MM.1S (cell line): ENCODE data around the gene RTN4RL2.

Source experiments
- DNase-seq: peaks from one replicate; pipeline ENCODE4 v3.0.0-alpha.2; 2015
- H2AFZ ChIP-seq: fragments of 300-600 bp; sonication (generic); 2 replicates; pipeline ENCODE4 v1.6.0; 2016; ENCODE audit warnings: antibody characterized with exemption, low read length
- H3F3A ChIP-seq: fragments of 300-600 bp; sonication (generic); 2 replicates; pipeline ENCODE4 v1.6.1; 2016; ENCODE audit warnings: mild to moderate bottlenecking, antibody characterized with exemption, low read length, moderate library complexity, mixed read lengths; ENCODE audit not compliant: insufficient read depth
- H3K27ac ChIP-seq: fragments of 300-600 bp; sonication (generic); 2 replicates; pipeline ENCODE4 v1.5.1; 2016; ENCODE audit warnings: mild to moderate bottlenecking, low read length
- H3K27me3 ChIP-seq: fragments of 300-600 bp; sonication (generic); replicated peaks from 2 replicates; pipeline ENCODE4 v1.6.0; 2016; ENCODE audit warnings: low read length; ENCODE audit not compliant: insufficient read depth
- H3K36me3 ChIP-seq: fragments of 300-600 bp; sonication (generic); replicated peaks from 2 replicates; pipeline ENCODE4 v1.6.1; 2016; ENCODE audit warnings: mild to moderate bottlenecking, low read length, mixed read lengths; ENCODE audit not compliant: insufficient read depth
- H3K4me1 ChIP-seq: fragments of 300-600 bp; sonication (generic); 2 replicates; pipeline ENCODE4 v1.6.1; 2016; ENCODE audit warnings: low read length, mixed read lengths
- H3K4me2 ChIP-seq: fragments of 300-600 bp; sonication (generic); 2 replicates; pipeline ENCODE4 v1.6.0; 2016; ENCODE audit warnings: low read depth, low read length
- H3K4me3 ChIP-seq: fragments of 300-600 bp; sonication (generic); 2 replicates; pipeline ENCODE4 v1.5.1; 2016; ENCODE audit warnings: low read length, mixed read lengths
- H3K79me2 ChIP-seq: fragments of 300-600 bp; sonication (generic); 2 replicates; pipeline ENCODE4 v1.6.1; 2016; ENCODE audit warnings: mixed run types, low read length, mixed read lengths
- H3K9ac ChIP-seq: fragments of 300-600 bp; sonication (generic); 2 replicates; pipeline ENCODE4 v1.6.1; 2016; ENCODE audit warnings: low read length, mixed read lengths
- H3K9me2 ChIP-seq: fragments of 300-600 bp; sonication (generic); replicated peaks from 2 replicates; pipeline ENCODE4 v1.6.1; 2016; ENCODE audit warnings: mild to moderate bottlenecking, low read length, mixed read lengths; ENCODE audit not compliant: insufficient read depth
- H3K9me3 ChIP-seq: fragments of 300-600 bp; sonication (generic); replicated peaks from 2 replicates; pipeline ENCODE4 v1.6.1; 2016; ENCODE audit warnings: mild to moderate bottlenecking, low read length, mixed read lengths; ENCODE audit not compliant: insufficient read depth
- H4K20me1 ChIP-seq: fragments of 300-600 bp; sonication (generic); 2 replicates; pipeline ENCODE4 v1.6.1; 2016; ENCODE audit warnings: mild to moderate bottlenecking, low read length, moderate library complexity, mixed read lengths; ENCODE audit not compliant: insufficient read depth
- CTCF ChIP-seq: fragments of 300-600 bp; sonication (generic); IDR thresholded peaks from 2 replicates; pipeline ENCODE4 v1.5.1; 2016; ENCODE audit warnings: antibody characterized with exemption, low read length, mixed read lengths
- EZH2 ChIP-seq: fragments of 300-600 bp; sonication (generic); optimal IDR thresholded peaks from 2 replicates; pipeline ENCODE3; 2017; ENCODE audit warnings: low read depth, mild to moderate bottlenecking, antibody characterized with exemption, low read length, mixed read lengths
- EZH2phosphoT487 ChIP-seq: fragments of 300-600 bp; sonication (generic); IDR thresholded peaks from 2 replicates; pipeline ENCODE4 v1.6.1; 2018; ENCODE audit warnings: antibody characterized with exemption, low read length

Gene RTN4RL2

GRCh38 chr11:57474803-57475115 lies 14.4 kb downstream of the RTN4RL2 start:
- Histone ChIP-seq H3K36me3 (no peaks in the 10 kb centered on the region), H3K9me3 (no peaks in the 10 kb centered on the region), H3K4me1 (peaks cover 18% of the 10 kb centered on the region; the same call in 1 of the 2 replicates), H4K20me1 (no peaks in the 10 kb centered on the region), H3K9me2 (no peaks in the 10 kb centered on the region), H3F3A (no peaks in the 10 kb centered on the region), H2AFZ (no peak overlapping the region), H3K9ac (no peak overlapping the region), H3K27ac (no peak overlapping the region), H3K27me3 (no peaks in the 10 kb centered on the region), H3K4me3 (no peak overlapping the region), H3K79me2 (no peaks in the 10 kb centered on the region), H3K4me2 (no peak overlapping the region)
- TF ChIP-seq EZH2 (no peak), CTCF (no peak), EZH2phosphoT487 (no peak)
- no peak for DNase-seq

GRCh38 chr11:57475191-57475590 lies 14.9 kb downstream of the RTN4RL2 start:
- no peak overlapping the region for H3K9ac ChIP-seq
- TF ChIP-seq CTCF = no peak
- no peak for TF ChIP-seq EZH2
- TF ChIP-seq EZH2phosphoT487 = no peak
- H3F3A ChIP-seq = no peaks in the 10 kb centered on the region
- H3K27ac ChIP-seq = no peak overlapping the region; the same call in 1 of the 2 replicates
- H3K27me3 ChIP-seq = no peaks in the 10 kb centered on the region
- no peaks in the 10 kb centered on the region for H4K20me1 ChIP-seq
- DNase-seq = no peak
- no peak overlapping the region for H2AFZ ChIP-seq
- no peak overlapping the region for H3K4me3 ChIP-seq
- H3K4me1 ChIP-seq = peaks cover 18% of the 10 kb centered on the region; the same call in 1 of the 2 replicates
- no peaks in the 10 kb centered on the region for H3K9me3 ChIP-seq
- H3K36me3 ChIP-seq = no peaks in the 10 kb centered on the region
- no peaks in the 10 kb centered on the region for H3K79me2 ChIP-seq
- H3K4me2 ChIP-seq = peak overlapping the region; percentile 96; the same call in 1 of the 2 replicates
- H3K9me2 ChIP-seq = no peaks in the 10 kb centered on the region

GRCh38 chr11:57475671-57476046 lies 15.3 kb downstream of the RTN4RL2 start:
- H3K4me2 ChIP-seq = peak overlapping the region; percentile 96

More at GRCh38 chr11:57475671-57476046, 15.3 kb downstream of the RTN4RL2 start:
- Histone ChIP-seq H2AFZ (peak overlapping the region; percentile 62), H3K9me2 (no peaks in the 10 kb centered on the region), H3K9ac (peak overlapping the region; percentile 73; the same call in 1 of the 2 replicates), H3K36me3 (no peaks in the 10 kb centered on the region), H3K4me3 (peak overlapping the region; percentile 60), H3F3A (no peaks in the 10 kb centered on the region), H3K27me3 (no peaks in the 10 kb centered on the region), H3K27ac (peak overlapping the region; percentile 48; the same call in 1 of the 2 replicates), H4K20me1 (no peaks in the 10 kb centered on the region), H3K9me3 (no peaks in the 10 kb centered on the region), H3K79me2 (no peaks in the 10 kb centered on the region), H3K4me1 (peaks cover 18% of the 10 kb centered on the region; the same call in 1 of the 2 replicates)
- TF ChIP-seq CTCF = no peak
- TF ChIP-seq EZH2phosphoT487 = no peak
- TF ChIP-seq EZH2 = no peak
- peak; percentile 30 for DNase-seq
